T follicular helper cell (primary cell): Measurements from ENCODE around the gene ABHD2.
"Not testable (repeated sequence)": the region's sequence is repeated elsewhere in the genome, so short reads cannot be mapped to it uniquely, and the experiment has no call there.

ENCODE experiments used
- DNase-seq: peaks from one replicate; pipeline ENCODE4 v3.0.0-alpha.2; 2020; ENCODE audit warnings: low read depth
- total RNA-seq, 2 experiments: gene quantifications; one replicate each; lab custom pipeline; 2026; lab: John Stamatoyannopoulos, UW

ABHD2 gene, protein sequence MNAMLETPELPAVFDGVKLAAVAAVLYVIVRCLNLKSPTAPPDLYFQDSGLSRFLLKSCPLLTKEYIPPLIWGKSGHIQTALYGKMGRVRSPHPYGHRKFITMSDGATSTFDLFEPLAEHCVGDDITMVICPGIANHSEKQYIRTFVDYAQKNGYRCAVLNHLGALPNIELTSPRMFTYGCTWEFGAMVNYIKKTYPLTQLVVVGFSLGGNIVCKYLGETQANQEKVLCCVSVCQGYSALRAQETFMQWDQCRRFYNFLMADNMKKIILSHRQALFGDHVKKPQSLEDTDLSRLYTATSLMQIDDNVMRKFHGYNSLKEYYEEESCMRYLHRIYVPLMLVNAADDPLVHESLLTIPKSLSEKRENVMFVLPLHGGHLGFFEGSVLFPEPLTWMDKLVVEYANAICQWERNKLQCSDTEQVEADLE
- total RNA-seq: 117 to 139 reads per million in 2 experiments

DNA sequence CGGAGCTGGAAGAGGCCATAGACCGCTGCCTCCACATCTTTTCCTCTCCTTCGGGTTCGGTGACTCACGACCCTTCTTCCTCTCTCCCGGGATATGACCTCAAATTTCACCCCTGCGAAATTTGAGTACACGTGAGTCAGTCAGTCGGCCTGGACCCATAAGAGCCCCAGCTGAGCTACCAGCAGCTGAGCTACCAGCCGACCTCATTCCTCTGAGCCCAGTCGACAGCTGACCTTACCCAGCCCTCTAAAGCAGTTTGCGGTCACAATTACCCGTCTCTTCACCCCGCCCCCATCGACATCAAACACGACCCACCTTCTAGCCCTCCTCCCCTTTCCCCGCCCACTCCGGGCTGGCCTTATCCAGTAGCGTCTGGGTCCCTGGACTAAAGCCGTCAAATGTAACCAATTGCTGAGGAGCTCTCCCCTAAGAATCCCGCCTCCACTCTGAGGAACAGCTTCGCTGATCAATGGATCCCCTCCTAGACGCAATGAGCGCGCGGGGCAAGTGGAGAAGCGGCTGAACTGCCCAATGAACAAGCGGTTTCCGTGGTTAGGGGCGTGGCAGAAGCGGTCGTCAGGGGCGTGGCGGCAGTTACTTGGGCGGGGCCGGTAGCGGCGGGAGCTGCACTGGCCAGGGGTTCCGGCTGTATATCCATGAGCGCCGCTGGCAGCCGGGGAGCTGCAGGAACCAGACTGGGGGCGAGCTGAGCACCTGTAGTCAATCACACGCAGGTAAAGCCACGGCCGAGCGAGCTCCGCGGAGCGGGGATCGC, at the start of gene ABHD2:
Gene ABHD2 (plus strand): TSS at position 627 of the 775 bp plus-strand sequence. CDS start 27,872 bp downstream, outside the sequence.
- DNase-seq: peak; percentile 93

- DNase-seq: no peak
These were observed 49.1 kb upstream of the ABHD2 start for GRCh38 chr15:89039142-89039541.

GRCh38 chr15:89041507-89041906, 46.7 kb upstream of the ABHD2 start:
- DNase-seq: no peak

DNA sequence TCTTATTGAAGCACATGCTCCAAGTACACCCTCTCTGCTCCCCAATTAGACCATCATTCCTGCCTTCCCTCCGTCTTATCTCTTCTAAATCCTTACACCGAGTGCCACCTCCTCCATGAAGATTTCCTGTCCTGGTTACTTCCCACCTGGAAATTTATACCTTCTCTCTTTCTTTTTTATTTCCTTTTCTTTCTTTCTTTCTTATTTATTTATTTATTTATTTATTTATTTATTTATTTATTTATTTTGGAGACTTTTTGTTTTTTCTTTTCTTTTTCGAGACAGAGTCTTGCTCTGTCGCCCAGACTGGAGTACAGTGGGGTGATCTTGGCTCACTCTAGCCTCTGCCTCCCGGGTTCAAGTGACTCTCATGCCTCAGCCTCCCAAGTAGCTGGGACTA, 45.9 kb upstream of the ABHD2 start:
- DNase-seq: no peak

DNA sequence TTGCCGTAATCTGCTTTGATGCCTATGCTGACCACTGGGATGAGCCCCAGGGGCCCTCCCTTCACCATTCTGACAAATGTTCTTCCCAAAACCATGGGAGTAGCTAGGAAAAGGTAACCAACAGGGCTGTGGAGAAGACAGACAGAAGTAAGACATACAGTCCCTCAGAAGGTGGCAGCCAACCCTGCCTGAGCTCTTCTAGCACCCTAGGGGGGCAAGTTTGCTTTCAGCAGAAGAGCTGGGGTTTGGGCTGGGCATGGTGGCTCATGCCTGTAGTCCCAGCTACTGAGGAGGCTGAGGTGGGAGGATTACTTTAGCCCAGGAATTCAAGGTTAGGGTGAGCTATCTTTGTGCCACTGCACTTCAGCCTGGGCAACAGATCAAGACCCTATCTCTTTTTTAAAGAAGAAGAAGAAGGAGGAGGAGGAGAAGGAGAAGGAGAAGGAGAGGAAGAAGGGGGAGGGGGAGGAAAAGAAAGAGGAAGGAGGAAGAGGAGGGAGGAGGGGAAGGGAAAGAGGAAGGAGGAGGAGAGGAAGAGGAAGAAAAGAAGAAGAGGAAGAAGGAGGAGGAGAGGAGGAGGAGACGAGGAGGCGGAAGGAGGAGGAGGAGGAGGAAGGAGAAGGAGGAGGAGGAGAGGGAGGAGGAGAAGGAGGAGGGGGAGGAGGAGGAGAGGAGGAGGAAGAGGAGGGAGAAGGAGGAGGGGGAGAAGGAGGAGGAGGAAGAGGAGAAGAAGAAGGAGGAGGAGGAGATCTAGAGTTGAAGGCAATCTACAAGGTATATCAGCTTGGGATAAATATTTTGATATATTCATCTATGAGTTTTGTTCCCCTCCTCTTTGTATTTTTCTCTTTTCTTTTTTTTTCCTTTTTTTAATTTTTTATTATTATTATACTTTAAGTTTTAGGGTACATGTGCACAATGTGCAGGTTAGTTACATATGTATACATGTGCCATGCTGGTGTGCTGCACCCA, 44.9 kb upstream of the ABHD2 start:
- no peak for DNase-seq

DNA sequence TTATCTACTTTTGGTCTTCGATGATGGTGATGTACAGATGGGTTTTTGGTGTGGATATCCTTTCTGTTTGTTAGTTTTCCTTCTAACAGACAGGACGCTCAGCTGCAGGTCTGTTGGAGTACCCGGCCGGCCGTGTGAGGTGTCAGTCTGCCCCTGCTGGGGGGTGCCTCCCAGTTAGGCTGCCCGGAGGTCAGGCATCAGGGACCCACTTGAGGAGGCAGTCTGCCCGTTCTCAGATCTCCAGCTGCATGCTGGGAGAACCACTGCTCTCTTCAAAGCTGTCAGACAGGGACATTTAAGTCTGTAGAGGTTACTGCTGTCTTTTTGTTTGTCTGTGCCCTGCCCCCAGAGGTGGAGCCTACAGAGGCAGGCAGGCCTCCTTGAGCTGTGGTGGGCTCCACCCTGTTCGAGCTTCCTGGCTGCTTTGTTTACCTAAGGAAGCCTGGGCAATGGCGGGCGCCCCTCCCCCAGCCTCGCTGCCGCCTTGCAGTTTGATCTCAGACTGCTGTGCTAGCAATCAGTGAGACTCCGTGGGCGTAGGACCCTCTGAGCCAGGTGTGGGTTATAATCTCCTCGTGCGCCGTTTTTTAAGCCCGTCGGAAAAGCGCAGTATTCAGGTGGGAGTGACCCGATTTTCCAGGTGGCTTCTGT, 39.1 kb upstream of the ABHD2 start:
- DNase-seq: not testable (repeated sequence)

GRCh38 chr15:89051875-89052274, 36.4 kb upstream of the ABHD2 start:
- DNase-seq: no peak

- DNase-seq: no peak
These were observed 35.8 kb upstream of the ABHD2 start for GRCh38 chr15:89052474-89052873.

- no peak for DNase-seq
These were observed 33.4 kb upstream of the ABHD2 start for GRCh38 chr15:89054873-89055272.

GRCh38 chr15:89057506-89058133, 30.6 kb upstream of the ABHD2 start:
- peak; percentile 73 for DNase-seq

DNA sequence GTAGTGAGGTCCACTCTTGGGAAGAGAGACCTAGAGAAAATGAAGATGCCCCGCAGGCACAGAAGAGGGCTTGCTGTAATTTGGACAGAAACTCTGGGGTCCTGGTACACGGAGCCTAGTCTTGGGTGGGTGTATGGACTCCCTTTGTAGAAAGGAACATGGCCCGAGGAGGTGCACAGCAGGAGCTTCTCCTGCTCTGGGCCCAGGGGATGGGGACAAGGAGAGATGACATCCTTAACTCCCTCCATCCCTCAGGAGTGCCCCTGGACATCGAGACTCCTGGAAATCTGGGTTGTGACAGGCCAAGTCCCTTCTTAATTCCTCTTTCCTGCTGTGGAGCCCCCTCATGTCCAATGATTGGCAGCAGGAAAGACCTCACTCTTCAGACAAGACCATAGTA, 29.9 kb upstream of the ABHD2 start:
- no peak for DNase-seq

- DNase-seq: no peak
These were observed 29.3 kb upstream of the ABHD2 start for GRCh38 chr15:89058876-89059405.

DNA sequence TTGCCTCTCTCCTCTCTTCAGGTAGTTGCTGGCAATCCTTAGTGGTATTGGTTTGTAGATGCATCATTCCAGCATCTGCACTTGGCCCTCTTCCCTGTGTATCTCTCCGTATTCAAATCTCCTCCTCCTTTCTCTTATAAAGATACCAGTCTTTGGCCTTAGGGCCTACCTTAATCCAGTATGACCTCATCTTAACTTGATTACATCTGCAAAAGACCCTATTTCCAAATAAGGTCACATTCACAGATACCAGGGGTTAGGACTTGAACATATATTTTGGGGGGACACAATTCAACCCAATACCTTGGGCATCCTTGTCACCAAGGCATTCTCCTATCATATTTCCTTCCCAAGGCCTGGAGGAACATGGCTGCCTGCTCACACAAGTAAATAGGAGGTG, 22.0 kb upstream of the ABHD2 start:
- no peak for DNase-seq

DNA sequence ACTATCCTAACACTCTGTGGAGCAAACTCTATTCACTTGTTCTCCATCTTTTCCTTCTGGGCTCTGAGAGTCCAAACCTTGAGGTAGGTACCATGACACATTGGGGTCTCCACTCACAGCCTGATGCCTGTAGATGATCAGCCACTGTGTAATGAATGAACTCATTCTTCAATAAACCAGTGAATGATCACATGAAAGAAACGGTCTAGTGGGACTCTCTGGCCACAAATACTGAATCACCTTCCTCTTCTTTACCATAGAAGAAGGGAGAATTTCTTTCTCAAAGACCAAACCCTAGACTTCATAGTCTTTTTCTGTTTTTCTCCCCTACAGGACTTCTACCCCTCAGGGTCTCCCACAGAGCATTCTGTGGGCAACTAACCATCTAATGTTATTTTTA, 20.5 kb upstream of the ABHD2 start:
- no peak for DNase-seq

- no peak for DNase-seq
These were observed 19.9 kb upstream of the ABHD2 start for GRCh38 chr15:89068325-89068784.

- no peak for DNase-seq
These were observed 17.8 kb upstream of the ABHD2 start for GRCh38 chr15:89070197-89071124.

DNA sequence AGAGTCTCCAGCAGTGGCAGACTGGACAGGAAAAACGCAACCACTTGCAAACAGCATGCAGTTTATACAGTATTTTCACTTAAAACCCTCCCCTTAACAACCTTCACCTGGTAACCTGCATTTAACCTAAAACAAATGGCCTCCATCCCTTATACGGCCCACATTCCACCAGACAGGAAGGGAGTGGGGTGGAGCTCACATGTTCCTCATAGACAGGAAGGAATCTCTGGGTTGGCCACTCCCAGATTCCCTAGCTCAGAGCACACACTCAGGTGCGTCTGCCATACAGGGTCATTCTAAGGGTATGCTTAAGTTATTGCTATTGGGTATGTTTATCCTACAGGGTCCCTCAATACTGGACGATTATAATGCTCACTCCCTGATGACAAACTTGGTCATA, 16.8 kb upstream of the ABHD2 start:
- no peak for DNase-seq

DNA sequence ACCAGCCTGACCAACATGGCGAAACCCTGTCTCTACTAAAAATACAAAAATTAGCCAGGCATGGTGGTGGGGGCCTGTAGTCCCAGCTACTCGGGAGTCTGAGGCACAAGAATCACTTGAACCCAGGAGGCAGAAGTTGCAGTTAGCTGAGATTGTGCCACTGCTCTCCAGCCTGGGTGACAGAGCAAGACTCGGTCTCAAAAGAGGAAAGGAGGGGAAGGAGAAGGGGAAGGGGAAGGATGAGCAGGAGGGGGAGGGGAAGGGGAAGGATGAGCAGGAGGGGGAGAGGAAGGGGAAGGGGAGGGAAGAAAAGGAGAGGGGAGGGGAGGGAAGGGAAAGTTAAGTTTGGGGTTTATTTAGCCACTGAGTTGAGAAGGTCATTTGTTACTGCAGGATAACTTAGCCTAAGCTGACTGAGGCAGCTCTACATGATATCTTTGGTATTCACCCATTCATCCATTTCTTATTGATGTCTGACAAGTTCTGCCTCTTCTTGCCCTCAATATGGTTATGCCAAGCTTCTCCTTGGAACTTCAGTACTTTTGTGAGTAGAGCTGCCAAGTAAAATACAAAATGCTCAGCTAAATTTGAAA, 15.9 kb upstream of the ABHD2 start:
- DNase-seq: no peak
